ENCODE data around the gene PEAR1.

DNA sequence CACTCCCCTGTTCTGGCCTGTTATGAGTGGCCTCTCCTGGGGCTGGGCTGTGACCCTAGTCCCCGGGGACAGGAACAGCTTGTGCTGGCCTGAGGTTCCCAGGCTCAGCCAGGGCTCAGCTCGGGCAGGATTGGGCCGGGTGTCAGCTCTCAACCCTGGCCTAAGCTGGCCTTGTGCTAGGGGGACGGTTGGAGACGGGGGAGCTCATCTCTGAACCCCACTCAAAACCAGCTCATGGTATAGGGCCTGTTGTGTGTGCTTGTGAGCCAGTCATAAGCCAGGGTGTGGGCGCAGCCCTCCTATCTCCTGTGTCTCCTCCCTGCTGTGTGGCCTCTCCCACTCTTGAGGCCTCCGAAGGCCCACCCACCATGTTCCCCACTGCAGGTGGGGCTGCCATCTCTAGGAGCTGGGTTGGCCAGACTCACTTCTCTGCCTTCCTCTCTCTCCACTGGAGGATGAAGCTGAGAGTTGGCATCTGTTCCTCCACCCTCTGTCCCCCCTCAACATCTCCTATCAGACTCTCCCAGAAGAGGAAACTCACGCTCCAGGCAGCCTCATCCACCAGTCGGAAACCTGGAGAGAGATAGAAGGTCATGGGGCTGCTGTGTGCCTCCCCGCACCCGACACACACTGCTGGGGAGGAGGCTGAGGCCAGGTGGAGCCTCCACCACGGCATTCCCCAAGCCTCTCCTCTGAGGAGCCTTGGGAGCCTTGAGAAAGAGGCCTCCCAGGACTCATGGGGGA is 1.4 kb downstream of the PEAR1 start:
- TF ChIP-seq, protein P1, sequence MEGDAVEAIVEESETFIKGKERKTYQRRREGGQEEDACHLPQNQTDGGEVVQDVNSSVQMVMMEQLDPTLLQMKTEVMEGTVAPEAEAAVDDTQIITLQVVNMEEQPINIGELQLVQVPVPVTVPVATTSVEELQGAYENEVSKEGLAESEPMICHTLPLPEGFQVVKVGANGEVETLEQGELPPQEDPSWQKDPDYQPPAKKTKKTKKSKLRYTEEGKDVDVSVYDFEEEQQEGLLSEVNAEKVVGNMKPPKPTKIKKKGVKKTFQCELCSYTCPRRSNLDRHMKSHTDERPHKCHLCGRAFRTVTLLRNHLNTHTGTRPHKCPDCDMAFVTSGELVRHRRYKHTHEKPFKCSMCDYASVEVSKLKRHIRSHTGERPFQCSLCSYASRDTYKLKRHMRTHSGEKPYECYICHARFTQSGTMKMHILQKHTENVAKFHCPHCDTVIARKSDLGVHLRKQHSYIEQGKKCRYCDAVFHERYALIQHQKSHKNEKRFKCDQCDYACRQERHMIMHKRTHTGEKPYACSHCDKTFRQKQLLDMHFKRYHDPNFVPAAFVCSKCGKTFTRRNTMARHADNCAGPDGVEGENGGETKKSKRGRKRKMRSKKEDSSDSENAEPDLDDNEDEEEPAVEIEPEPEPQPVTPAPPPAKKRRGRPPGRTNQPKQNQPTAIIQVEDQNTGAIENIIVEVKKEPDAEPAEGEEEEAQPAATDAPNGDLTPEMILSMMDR (IDR thresholded peaks at IDR 0.05), result no peak
- no peak for TF ChIP-seq EZH2 (IDR thresholded peaks at IDR 0.05; ENCODE audit: borderline replicate concordance, insufficient read depth, low read depth, low read length, poor library complexity, severe bottlenecking)

Measured in B cell (primary cell).